GM13976 (cell line): ENCODE data around the gene SDK1.
"Not testable (repeated sequence)": the region's sequence is repeated elsewhere in the genome, so short reads cannot be mapped to it uniquely, and the experiment has no call there.

Experiments used
- DNase-seq: peaks from one replicate; pipeline ENCODE4 v3.0.0; 2012; ENCODE audit warnings: low spot score
- CTCF ChIP-seq: IDR thresholded peaks from 2 replicates; pipeline ENCODE4 v1.5.1; 2012; ENCODE audit warnings: borderline replicate concordance, mild to moderate bottlenecking; ENCODE audit not compliant: insufficient read depth; ENCODE audit errors: extremely low read depth, missing control alignments, control extremely low read depth
- in situ Hi-C: fragments of 300-500 bp; cut with MboI; formaldehyde crosslinking; loops from one replicate; pipeline ENCODE4 v1.12.0; 2022; ENCODE audit warnings: low sequenced_read_pairs, mixed read lengths, inconsistent platforms; ENCODE audit not compliant: unreplicated experiment

SDK1 gene

DNA sequence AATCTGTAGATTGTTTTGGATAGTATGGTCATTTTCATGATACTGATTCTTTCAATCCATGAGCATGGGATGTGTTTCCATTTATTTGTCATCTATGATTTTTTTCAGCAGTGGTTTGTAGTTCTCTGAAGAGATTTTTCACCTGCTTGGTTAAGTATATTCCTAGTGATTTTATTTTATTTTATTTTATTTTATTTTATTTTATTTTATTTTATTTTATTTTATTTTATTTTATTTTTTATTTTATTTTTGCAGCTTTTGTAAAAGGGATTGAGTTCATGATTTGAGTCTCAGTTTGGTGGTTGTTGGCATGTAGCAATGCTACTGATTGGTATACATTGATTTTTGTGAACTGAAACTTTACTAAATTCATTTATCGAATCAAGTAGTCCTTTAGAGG is 404.2 kb downstream of the SDK1 start:
- no peak for TF ChIP-seq CTCF
- DNase-seq, result no peak
- in situ Hi-C loops, result no loop called here

- in situ Hi-C loops, DNase-seq: not testable (repeated sequence)
Observed at GRCh38 chr7:3706091-3706490, 405.0 kb downstream of the SDK1 start.

DNA sequence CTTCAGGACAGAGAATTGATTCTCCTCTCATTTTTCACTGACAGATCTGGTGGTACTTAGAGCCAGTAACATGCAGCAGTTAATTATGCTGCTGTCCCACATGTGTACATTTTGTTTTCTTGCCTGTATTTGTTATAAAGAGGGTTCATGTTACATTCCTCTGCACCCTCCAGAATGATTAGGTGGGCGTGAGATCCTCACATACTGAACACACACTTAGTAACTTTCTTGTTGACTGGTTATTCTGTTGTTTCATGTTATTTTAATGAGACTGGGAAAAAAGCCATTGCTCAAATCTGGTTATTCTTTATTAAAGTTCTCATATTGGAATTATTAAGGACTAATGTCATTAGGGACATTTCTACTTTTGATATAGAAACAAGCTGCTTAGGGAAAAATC is 409.1 kb downstream of the SDK1 start:
- no peak for TF ChIP-seq CTCF
- DNase-seq, result no peak
- in situ Hi-C loops, result no loop called here

DNA sequence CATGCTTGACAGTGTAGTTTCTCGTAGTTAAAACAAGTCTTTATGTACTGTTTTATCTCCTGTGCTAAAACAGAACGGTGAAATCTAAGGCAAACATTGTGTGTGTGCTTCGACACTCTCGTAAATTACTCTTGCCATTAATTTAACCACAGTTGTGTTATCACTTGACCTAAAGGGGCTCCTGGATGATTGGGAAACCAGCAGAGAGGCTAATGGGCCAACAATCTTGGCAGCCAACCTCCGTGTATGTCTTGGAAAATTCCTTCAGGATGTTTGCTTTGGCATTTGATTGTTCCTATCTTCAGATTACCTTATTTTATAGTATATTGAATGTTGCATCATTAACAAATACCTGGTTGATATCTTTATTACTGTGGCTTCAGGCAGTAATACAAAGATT is 409.5 kb downstream of the SDK1 start:
- in situ Hi-C loops, result no loop called here
- no peak for TF ChIP-seq CTCF
- no peak for DNase-seq

GRCh38 chr7:3712841-3713240 is 411.8 kb downstream of the SDK1 start:
- no peak for DNase-seq

DNA sequence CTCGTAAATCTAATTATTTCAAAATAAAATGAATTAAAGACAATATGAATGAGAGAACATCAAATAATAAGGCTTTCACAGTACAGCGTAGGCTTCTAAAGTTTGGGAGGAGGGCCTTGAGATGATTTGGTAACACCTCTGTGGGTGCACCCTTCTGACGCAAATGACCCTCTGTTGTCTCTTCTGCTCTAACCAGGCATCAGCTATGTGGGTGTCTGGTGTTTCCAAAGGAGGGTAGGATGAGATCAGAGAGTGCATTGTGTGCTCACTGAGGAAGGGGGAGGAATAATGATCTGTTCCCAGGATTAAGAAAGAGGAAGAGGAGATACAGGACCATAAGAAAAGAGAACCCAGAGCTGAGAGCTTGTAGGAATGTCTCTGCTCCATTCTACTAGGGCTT is 420.4 kb downstream of the SDK1 start:
- DNase-seq, result no peak
- TF ChIP-seq CTCF, result no peak
- in situ Hi-C loops, result no loop called here

More at GRCh38 chr7:3712841-3713240, 411.8 kb downstream of the SDK1 start:
- in situ Hi-C loops, result no loop called here
- TF ChIP-seq CTCF, result no peak

- DNase-seq, result no peak
- in situ Hi-C loops, result no loop called here
- TF ChIP-seq CTCF, result no peak
Observed at GRCh38 chr7:3722396-3722922, 421.4 kb downstream of the SDK1 start.
